HEK293 (cell line): Measurements from ENCODE around the gene SACS.

Source experiments
- CTCF ChIA-PET: fragments of 350-600 bp; formaldehyde crosslinking; extraction: SDS; loops from one replicate; lab custom pipeline; 2021; ENCODE audit warnings: antibody characterized with exemption; lab: Yijun Ruan, JAX
- POLR2A ChIA-PET: fragments of 300-600 bp; formaldehyde crosslinking; extraction: SDS; loops from one replicate; lab custom pipeline; 2020; ENCODE audit warnings: antibody characterized with exemption, inconsistent platforms; lab: Yijun Ruan, JAX
- H3K27ac ChIP-seq: fragments of 200-500 bp; sonication (Bioruptor generic); 2 replicates; pipeline ENCODE4 v1.5.1; 2014; ENCODE audit warnings: low read depth, low read length, control low read depth, inconsistent platforms; ENCODE audit errors: extremely low read depth
- H3K36me3 ChIP-seq, 2 experiments: fragments of 200-500 bp in 1 of 2; sonication (Bioruptor generic) in 1 of 2; 1 replicate in 1 of 2; 2 replicates in 1 of 2; pipeline ENCODE4 v1.5.1; 2014 to 2017; ENCODE audit warnings: inconsistent platforms in 2 of 2, low read length in 2 of 2; ENCODE audit not compliant: control insufficient read depth in 2 of 2, insufficient read depth in 1 of 2
- H3K4me1 ChIP-seq: fragments of 200-500 bp; sonication (Bioruptor generic); 2 replicates; pipeline ENCODE4 v1.5.1; 2014; ENCODE audit warnings: mild to moderate bottlenecking, low read length, inconsistent platforms; ENCODE audit not compliant: control insufficient read depth, insufficient read depth
- H3K4me3 ChIP-seq: 2 replicates; pipeline ENCODE4 v1.5.1; 2011; ENCODE audit warnings: low read depth, mild to moderate bottlenecking, control low read depth, low read length, moderate library complexity
- H3K9me3 ChIP-seq: fragments of 200-500 bp; sonication (Bioruptor generic); 2 replicates; pipeline ENCODE4 v1.5.1; 2014; ENCODE audit warnings: low read depth, low read length, inconsistent platforms; ENCODE audit not compliant: control insufficient read depth, insufficient read depth
- FEZF1 ChIP-seq: fragments of 450-650 bp; formaldehyde crosslinking; IDR thresholded peaks from 2 replicates; pipeline ENCODE4 v1.5.1; 2016; ENCODE audit warnings: missing biosample characterization, missing genetic modification characterization
- HOXD13 ChIP-seq: sonication (generic); formaldehyde crosslinking; IDR thresholded peaks from 2 replicates; pipeline ENCODE4 v1.8.0; 2022; ENCODE audit warnings: missing genetic modification reagents, borderline replicate concordance
- KLF1 ChIP-seq: fragments of 450-650 bp; formaldehyde crosslinking; IDR thresholded peaks from 2 replicates; pipeline ENCODE4 v1.5.1; 2016; ENCODE audit warnings: missing biosample characterization, missing genetic modification characterization
- KLF7 ChIP-seq: fragments of 450-650 bp; formaldehyde crosslinking; IDR thresholded peaks from 2 replicates; pipeline ENCODE4 v1.5.1; 2016; ENCODE audit warnings: missing biosample characterization, missing genetic modification characterization, borderline replicate concordance
- MYNN ChIP-seq: fragments of 450-650 bp; formaldehyde crosslinking; IDR thresholded peaks from 2 replicates; pipeline ENCODE4 v1.5.1; 2016; ENCODE audit warnings: missing biosample characterization, missing genetic modification characterization, borderline replicate concordance
- YY2 ChIP-seq: fragments of 450-650 bp; formaldehyde crosslinking; IDR thresholded peaks from 2 replicates; pipeline ENCODE4 v1.5.1; 2016; ENCODE audit warnings: missing biosample characterization, missing genetic modification characterization
- ZBTB48 ChIP-seq: fragments of 450-650 bp; formaldehyde crosslinking; IDR thresholded peaks from 2 replicates; pipeline ENCODE4 v1.5.1; 2016; ENCODE audit warnings: missing biosample characterization, missing genetic modification characterization
- ZNF10 ChIP-seq: fragments of 450-650 bp; formaldehyde crosslinking; IDR thresholded peaks from 2 replicates; pipeline ENCODE4 v1.5.1; 2017; ENCODE audit warnings: missing biosample characterization, missing genetic modification characterization
- ZNF112 ChIP-seq: fragments of 450-650 bp; formaldehyde crosslinking; IDR thresholded peaks from 2 replicates; pipeline ENCODE4 v1.5.0; 2017; ENCODE audit warnings: missing biosample characterization, missing genetic modification characterization
- ZNF121 ChIP-seq: fragments of 450-650 bp; formaldehyde crosslinking; IDR thresholded peaks from 2 replicates; pipeline ENCODE4 v1.5.1; 2016; ENCODE audit warnings: missing biosample characterization, missing genetic modification characterization
- ZNF184 ChIP-seq: fragments of 450-650 bp; IDR thresholded peaks from 2 replicates; pipeline ENCODE4 v1.5.1; 2018; ENCODE audit warnings: missing biosample characterization, mild to moderate bottlenecking, missing genetic modification characterization
- ZNF214 ChIP-seq: fragments of 450-650 bp; formaldehyde crosslinking; IDR thresholded peaks from 2 replicates; pipeline ENCODE4 v1.5.1; 2017; ENCODE audit warnings: missing biosample characterization, mild to moderate bottlenecking, missing genetic modification characterization, borderline replicate concordance
- ZNF223 ChIP-seq: fragments of 450-650 bp; formaldehyde crosslinking; IDR thresholded peaks from 2 replicates; pipeline ENCODE4 v1.5.1; 2016; ENCODE audit warnings: missing biosample characterization, missing genetic modification characterization
- ZNF23 ChIP-seq: fragments of 450-650 bp; formaldehyde crosslinking; IDR thresholded peaks from 2 replicates; pipeline ENCODE4 v1.5.1; 2016; ENCODE audit warnings: missing biosample characterization, missing genetic modification characterization, borderline replicate concordance
- ZNF433 ChIP-seq: fragments of 450-650 bp; formaldehyde crosslinking; IDR thresholded peaks from 2 replicates; pipeline ENCODE4 v1.5.1; 2016; ENCODE audit warnings: missing biosample characterization, missing genetic modification characterization, low read depth
- ZNF449 ChIP-seq: fragments of 450-650 bp; formaldehyde crosslinking; IDR thresholded peaks from 2 replicates; pipeline ENCODE4 v1.5.1; 2017; ENCODE audit warnings: missing biosample characterization, mild to moderate bottlenecking, missing genetic modification characterization, moderate library complexity
- ZNF521 ChIP-seq: fragments of 450-650 bp; formaldehyde crosslinking; IDR thresholded peaks from 2 replicates; pipeline ENCODE4 v1.5.1; 2017; ENCODE audit warnings: missing biosample characterization, mild to moderate bottlenecking, missing genetic modification characterization
- ZNF530 ChIP-seq: fragments of 450-650 bp; formaldehyde crosslinking; IDR thresholded peaks from 2 replicates; pipeline ENCODE4 v1.5.1; 2016; ENCODE audit warnings: low read depth, missing biosample characterization, missing genetic modification characterization
- ZNF600 ChIP-seq: fragments of 450-650 bp; formaldehyde crosslinking; IDR thresholded peaks from 2 replicates; pipeline ENCODE4 v1.5.1; 2016; ENCODE audit warnings: missing biosample characterization, missing genetic modification characterization
- ZNF768 ChIP-seq: fragments of 450-650 bp; formaldehyde crosslinking; IDR thresholded peaks from 2 replicates; pipeline ENCODE4 v1.5.1; 2018; ENCODE audit warnings: missing biosample characterization, mild to moderate bottlenecking, missing genetic modification characterization
- ZNF792 ChIP-seq: fragments of 450-650 bp; formaldehyde crosslinking; IDR thresholded peaks from 2 replicates; pipeline ENCODE4 v1.5.1; 2016; ENCODE audit warnings: missing biosample characterization, missing genetic modification characterization
- ZSCAN4 ChIP-seq: fragments of 450-650 bp; formaldehyde crosslinking; IDR thresholded peaks from 2 replicates; pipeline ENCODE4 v1.5.1; 2017; ENCODE audit warnings: missing biosample characterization, missing genetic modification characterization
- TF ChIP-seq, protein P1 (sequence below): fragments of 450-650 bp; formaldehyde crosslinking; IDR thresholded peaks from 2 replicates; pipeline ENCODE4 v1.5.1; 2016; ENCODE audit warnings: missing biosample characterization, missing genetic modification characterization, borderline replicate concordance
- TF ChIP-seq, protein P2 (sequence below): fragments of 450-650 bp; formaldehyde crosslinking; IDR thresholded peaks from 2 replicates; pipeline ENCODE4 v1.5.1; 2016; ENCODE audit warnings: missing biosample characterization, missing genetic modification characterization
- TF ChIP-seq, protein P3 (sequence below): fragments of 450-650 bp; formaldehyde crosslinking; IDR thresholded peaks from 2 replicates; pipeline ENCODE4 v1.5.1; 2016; ENCODE audit warnings: missing biosample characterization, missing genetic modification characterization
- TF ChIP-seq, protein P4 (sequence below): fragments of 450-650 bp; formaldehyde crosslinking; IDR thresholded peaks from 2 replicates; pipeline ENCODE4 v1.5.1; 2016; ENCODE audit warnings: missing biosample characterization, missing genetic modification characterization, low read depth

Gene SACS

GRCh38 chr13:23433171-23434153, at the start of gene SACS:
TSS of gene SACS (minus strand) at chr13:23433702. CDS start at chr13:23411239, 22,463 bp downstream.
- Histone ChIP-seq H3K9me3 (no peaks in the 10 kb centered on the region), H3K4me1 (0 out of 2 replicates have a peak, but pooled peaks cover 2% of the 10 kb centered on the region), H3K27ac (no peak within 1 kb of the TSS), H3K4me3 (peak within 1 kb of the TSS; percentile 80), H3K36me3 (no peaks in the 10 kb centered on the region)
- ChIA-PET CTCF (interaction anchor here (1.1 kb wide), 4 partner anchors 10 to 28 kb away, joined by 3 read pairs; no protein-coding TSS in a partner anchor), POLR2A (no interaction called here)
- no peak for TF ChIP-seq ZNF10 (tag by site-specific recombination)
- no peak for TF ChIP-seq ZNF121 (tag by site-specific recombination)
- TF ChIP-seq MYNN (tag by site-specific recombination), result no peak
- TF ChIP-seq, protein P1, sequence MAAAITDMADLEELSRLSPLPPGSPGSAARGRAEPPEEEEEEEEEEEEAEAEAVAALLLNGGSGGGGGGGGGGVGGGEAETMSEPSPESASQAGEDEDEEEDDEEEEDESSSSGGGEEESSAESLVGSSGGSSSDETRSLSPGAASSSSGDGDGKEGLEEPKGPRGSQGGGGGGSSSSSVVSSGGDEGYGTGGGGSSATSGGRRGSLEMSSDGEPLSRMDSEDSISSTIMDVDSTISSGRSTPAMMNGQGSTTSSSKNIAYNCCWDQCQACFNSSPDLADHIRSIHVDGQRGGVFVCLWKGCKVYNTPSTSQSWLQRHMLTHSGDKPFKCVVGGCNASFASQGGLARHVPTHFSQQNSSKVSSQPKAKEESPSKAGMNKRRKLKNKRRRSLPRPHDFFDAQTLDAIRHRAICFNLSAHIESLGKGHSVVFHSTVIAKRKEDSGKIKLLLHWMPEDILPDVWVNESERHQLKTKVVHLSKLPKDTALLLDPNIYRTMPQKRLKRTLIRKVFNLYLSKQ (tag by site-specific recombination), result no peak
- no peak for TF ChIP-seq ZNF223
- peak; percentile 66 for TF ChIP-seq FEZF1 (tag by site-specific recombination)
- TF ChIP-seq, protein P2, sequence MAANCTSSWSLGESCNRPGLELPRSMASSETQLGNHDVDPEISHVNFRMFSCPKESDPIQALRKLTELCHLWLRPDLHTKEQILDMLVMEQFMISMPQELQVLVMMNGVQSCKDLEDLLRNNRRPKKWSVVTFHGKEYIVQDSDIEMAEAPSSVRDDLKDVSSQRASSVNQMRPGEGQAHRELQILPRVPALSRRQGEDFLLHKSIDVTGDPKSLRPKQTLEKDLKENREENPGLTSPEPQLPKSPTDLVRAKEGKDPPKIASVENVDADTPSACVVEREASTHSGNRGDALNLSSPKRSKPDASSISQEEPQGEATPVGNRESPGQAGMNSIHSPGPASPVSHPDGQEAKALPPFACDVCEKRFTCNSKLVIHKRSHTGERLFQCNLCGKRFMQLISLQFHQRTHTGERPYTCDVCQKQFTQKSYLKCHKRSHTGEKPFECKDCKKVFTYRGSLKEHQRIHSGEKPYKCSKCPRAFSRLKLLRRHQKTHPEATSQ, result no peak
- TF ChIP-seq ZNF530, result no peak
- no peak for TF ChIP-seq ZNF792 (tag by site-specific recombination)
- TF ChIP-seq ZNF521, result no peak
- TF ChIP-seq ZNF112, result no peak
- TF ChIP-seq KLF7, result no peak
- TF ChIP-seq, protein P3, sequence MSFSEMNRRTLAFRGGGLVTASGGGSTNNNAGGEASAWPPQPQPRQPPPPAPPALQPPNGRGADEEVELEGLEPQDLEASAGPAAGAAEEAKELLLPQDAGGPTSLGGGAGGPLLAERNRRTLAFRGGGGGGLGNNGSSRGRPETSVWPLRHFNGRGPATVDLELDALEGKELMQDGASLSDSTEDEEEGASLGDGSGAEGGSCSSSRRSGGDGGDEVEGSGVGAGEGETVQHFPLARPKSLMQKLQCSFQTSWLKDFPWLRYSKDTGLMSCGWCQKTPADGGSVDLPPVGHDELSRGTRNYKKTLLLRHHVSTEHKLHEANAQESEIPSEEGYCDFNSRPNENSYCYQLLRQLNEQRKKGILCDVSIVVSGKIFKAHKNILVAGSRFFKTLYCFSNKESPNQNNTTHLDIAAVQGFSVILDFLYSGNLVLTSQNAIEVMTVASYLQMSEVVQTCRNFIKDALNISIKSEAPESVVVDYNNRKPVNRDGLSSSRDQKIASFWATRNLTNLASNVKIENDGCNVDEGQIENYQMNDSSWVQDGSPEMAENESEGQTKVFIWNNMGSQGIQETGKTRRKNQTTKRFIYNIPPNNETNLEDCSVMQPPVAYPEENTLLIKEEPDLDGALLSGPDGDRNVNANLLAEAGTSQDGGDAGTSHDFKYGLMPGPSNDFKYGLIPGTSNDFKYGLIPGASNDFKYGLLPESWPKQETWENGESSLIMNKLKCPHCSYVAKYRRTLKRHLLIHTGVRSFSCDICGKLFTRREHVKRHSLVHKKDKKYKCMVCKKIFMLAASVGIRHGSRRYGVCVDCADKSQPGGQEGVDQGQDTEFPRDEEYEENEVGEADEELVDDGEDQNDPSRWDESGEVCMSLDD, result no peak
- no peak for TF ChIP-seq ZNF214 (tag by site-specific recombination)
- no peak for TF ChIP-seq HOXD13
- TF ChIP-seq ZNF449 (tag by site-specific recombination), result 0 out of 2 replicates have a peak, but pooled peaks have one; percentile 29
- TF ChIP-seq ZNF433, result no peak
- no peak for TF ChIP-seq YY2
- TF ChIP-seq ZNF768 (tag by site-specific recombination), result no peak
- peak; percentile 87 for TF ChIP-seq ZBTB48 (tag by site-specific recombination)
- no peak for TF ChIP-seq KLF1 (tag by site-specific recombination)
- TF ChIP-seq, protein P4, sequence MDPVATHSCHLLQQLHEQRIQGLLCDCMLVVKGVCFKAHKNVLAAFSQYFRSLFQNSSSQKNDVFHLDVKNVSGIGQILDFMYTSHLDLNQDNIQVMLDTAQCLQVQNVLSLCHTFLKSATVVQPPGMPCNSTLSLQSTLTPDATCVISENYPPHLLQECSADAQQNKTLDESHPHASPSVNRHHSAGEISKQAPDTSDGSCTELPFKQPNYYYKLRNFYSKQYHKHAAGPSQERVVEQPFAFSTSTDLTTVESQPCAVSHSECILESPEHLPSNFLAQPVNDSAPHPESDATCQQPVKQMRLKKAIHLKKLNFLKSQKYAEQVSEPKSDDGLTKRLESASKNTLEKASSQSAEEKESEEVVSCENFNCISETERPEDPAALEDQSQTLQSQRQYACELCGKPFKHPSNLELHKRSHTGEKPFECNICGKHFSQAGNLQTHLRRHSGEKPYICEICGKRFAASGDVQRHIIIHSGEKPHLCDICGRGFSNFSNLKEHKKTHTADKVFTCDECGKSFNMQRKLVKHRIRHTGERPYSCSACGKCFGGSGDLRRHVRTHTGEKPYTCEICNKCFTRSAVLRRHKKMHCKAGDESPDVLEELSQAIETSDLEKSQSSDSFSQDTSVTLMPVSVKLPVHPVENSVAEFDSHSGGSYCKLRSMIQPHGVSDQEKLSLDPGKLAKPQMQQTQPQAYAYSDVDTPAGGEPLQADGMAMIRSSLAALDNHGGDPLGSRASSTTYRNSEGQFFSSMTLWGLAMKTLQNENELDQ (tag by site-specific recombination), result no peak
- no peak for TF ChIP-seq ZNF23
- TF ChIP-seq ZNF184 (tag by site-specific recombination), result no peak
- TF ChIP-seq ZNF600 (tag by site-specific recombination), result no peak
- TF ChIP-seq ZSCAN4 (tag by site-specific recombination), result no peak
